ENCODE results near the gene ARHGAP15.

ARHGAP15 gene

GRCh38 chr2:143692162-143692561 lies 562.9 kb downstream of the ARHGAP15 start:
- POLR2A ChIA-PET (ENCODE audit: low non-redundant PET), result no interaction called here
- CTCF ChIA-PET, result interaction anchor here (0.6 kb wide), 1 partner anchor 536 kb away, joined by 5 read pairs; no protein-coding TSS in a partner anchor
- TF ChIP-seq CTCF (conservative IDR thresholded peaks at IDR 0.05; ENCODE audit: low read depth), result no peak
- H3K27ac ChIP-seq, result no peak overlapping the region
- no peak for DNase-seq (ENCODE audit: low spot score)

- no peak for TF ChIP-seq CTCF (conservative IDR thresholded peaks at IDR 0.05; ENCODE audit: low read depth)
- CTCF ChIA-PET, result no interaction called here
- POLR2A ChIA-PET (ENCODE audit: low non-redundant PET), result no interaction called here
- DNase-seq (ENCODE audit: low spot score), result no peak
- H3K27ac ChIP-seq, result no peak overlapping the region
These were observed 563.7 kb downstream of the ARHGAP15 start for GRCh38 chr2:143692967-143693366.

- no peak for DNase-seq (ENCODE audit: low spot score)
- no peak for TF ChIP-seq CTCF (conservative IDR thresholded peaks at IDR 0.05; ENCODE audit: low read depth)
- no peak overlapping the region for H3K27ac ChIP-seq
- CTCF ChIA-PET, result no interaction called here
- POLR2A ChIA-PET (ENCODE audit: low non-redundant PET), result no interaction called here
These were observed 565.1 kb downstream of the ARHGAP15 start for GRCh38 chr2:143694335-143694734.

GRCh38 chr2:143696651-143697050 lies 567.4 kb downstream of the ARHGAP15 start:
- no peak for TF ChIP-seq CTCF (conservative IDR thresholded peaks at IDR 0.05; ENCODE audit: low read depth)
- POLR2A ChIA-PET (ENCODE audit: low non-redundant PET), result no interaction called here
- CTCF ChIA-PET, result no interaction called here
- H3K27ac ChIP-seq, result no peak overlapping the region
- DNase-seq (ENCODE audit: low spot score), result no peak

GRCh38 chr2:143697744-143698143 lies 568.5 kb downstream of the ARHGAP15 start:
- no peak overlapping the region for H3K27ac ChIP-seq
- TF ChIP-seq CTCF (conservative IDR thresholded peaks at IDR 0.05; ENCODE audit: low read depth), result no peak
- CTCF ChIA-PET, result no interaction called here
- POLR2A ChIA-PET (ENCODE audit: low non-redundant PET), result no interaction called here
- DNase-seq (ENCODE audit: low spot score), result no peak

- H3K27ac ChIP-seq, result no peak overlapping the region
- no peak for DNase-seq (ENCODE audit: low spot score)
- CTCF ChIA-PET, result no interaction called here
- TF ChIP-seq CTCF (conservative IDR thresholded peaks at IDR 0.05; ENCODE audit: low read depth), result no peak
- POLR2A ChIA-PET (ENCODE audit: low non-redundant PET), result no interaction called here
These were observed 569.1 kb downstream of the ARHGAP15 start for GRCh38 chr2:143698352-143698751.

All from RWPE1 (cell line).